HG03575 (cell line): ENCODE measurements around the gene FASN.

ENCODE experiments used
- ATAC-seq: cut with Tn5 transposase; IDR thresholded peaks from one replicate; pipeline ENCODE4 v1.9.1; 2021; ENCODE audit not compliant: unreplicated experiment, insufficient number of reproducible peaks, low FRiP score; ENCODE audit errors: extremely low read depth

Gene FASN

DNA sequence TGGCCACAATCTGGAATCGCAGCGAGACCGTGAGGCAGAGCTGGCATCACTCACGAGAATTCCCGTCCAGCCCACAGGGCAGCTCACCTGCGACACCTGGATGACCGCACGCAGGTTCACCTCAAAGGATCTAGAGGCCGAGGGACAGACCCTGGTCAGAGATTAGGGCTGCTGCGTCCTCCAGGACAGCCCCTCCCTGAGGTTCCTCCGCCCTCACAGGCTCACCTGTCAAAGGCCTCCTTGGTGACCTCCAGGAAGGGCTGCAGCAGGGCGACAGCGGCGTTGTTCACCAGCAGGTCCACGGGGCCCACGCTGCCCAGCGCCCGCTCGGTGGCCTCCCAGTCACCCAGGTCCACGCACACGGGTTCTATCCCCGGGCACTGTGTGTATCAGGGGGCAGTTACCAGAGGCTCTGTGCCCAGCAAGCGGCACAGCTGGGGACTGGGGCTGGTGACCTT lies 61.4 kb downstream of the FASN start:
- no peak for ATAC-seq

DNA sequence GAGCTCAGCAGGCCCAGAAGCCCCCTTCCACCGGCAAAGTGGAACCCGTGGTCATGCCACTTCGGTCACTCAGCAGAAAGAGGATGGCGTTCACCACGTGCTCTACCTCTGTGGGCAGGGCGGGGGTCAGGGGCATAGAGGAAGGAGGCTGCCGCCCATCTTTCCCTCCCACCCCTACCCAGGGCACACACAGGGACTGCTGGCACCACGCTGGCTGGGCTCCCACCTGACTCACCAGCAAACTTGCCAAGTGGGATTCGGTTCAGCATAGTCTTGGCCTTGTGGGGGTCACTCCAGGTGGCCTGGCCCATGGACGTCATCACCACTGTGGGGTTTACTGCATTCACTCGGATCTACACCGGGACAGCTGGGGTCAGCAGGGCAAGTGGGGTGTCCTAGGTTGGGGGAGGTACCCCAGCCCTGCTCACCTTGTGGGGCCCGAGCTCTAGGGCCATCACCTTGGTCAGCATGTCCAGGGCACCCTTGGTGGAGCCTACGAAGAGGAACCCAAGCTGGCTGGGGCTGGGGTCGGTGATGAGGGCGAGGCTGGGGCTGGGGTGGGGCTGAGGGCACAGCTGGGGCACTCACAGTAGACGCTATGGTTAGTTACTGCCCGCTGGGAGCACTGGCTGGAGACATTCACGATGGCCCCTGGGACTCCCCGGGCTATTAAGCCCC lies 61.9 kb downstream of the FASN start:
- no peak for ATAC-seq

DNA sequence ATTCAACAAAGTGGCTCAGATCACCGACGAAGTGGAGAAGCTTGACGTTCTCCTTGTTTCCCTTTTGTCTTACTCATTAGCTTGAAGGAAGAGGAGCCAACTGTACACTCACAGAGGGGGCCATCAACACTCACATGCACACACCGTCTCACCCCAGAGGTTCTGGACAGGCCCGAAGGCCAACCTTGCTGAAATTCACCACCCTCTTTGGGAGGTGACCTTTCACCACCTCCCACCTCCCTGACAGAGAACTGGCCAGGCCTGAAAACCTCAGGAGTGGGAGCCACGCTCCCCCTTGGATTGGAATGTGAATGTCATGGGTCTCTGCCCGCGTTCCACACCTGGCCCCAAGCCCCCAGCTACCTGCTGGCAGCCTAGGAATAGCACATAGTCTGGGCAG lies 62.5 kb downstream of the FASN start:
- no peak for ATAC-seq

DNA sequence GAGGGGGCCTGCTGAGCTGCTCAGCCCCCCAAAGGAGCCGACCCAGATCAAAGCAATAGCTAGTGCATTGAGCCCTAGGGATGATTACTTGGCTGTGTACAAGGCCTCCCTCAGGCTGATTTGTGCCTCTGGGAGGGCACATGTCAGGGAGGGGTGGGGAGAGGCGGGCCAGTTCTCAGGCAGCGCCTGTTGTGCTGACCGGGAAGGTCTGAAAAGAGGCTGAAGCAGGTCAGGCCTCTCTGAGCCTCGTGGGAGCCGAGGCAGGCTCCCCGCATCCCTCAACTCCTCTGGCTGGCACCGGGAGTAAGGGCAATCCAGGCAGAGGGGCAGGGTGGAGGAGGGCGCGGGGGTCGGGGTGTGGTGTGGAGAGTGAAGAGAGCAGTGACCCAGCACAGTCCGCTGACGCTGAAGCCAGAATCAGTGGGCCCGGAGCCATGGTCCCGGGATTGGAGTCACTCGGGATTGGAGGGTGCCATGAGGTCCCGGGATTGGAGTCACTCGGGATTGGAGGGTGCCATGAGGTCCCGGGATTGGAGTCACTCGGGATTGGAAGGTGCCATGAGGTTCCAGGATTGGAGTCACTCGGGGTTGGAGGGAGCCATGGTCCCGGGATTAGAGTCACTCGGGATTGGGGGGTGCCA lies 63.5 kb downstream of the FASN start:
- no peak for ATAC-seq

DNA sequence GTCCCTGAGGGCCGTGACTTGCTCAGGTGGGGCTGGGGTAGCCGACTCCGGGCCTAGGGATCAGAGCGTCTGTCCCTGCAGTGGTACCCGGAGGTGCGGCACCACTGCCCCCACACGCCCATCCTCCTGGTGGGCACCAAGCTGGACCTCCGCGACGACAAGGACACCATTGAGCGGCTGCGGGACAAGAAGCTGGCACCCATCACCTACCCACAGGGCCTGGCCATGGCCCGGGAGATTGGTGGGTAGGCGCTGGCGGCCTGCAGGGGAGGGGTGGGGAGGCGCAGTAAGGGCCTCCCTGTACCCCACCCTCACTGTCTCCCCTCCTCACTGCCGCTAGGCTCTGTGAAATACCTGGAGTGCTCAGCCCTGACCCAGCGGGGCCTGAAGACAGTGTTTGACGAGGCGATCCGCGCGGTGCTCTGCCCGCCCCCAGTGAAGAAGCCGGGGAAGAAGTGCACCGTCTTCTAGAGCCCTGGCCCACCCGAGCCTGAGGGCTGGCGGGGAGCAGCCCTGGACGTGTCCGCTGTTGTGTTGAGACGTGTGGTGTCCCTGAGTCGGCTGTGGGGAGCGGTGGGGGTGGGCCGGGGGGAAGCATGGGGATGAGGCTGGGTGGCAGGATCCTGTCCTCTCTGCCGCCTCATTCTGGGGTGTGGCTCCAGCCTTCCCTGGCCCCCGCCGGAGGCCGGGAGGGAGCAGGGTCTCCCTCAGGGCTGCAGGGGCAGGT lies 64.5 kb downstream of the FASN start:
- ATAC-seq, result no peak

DNA sequence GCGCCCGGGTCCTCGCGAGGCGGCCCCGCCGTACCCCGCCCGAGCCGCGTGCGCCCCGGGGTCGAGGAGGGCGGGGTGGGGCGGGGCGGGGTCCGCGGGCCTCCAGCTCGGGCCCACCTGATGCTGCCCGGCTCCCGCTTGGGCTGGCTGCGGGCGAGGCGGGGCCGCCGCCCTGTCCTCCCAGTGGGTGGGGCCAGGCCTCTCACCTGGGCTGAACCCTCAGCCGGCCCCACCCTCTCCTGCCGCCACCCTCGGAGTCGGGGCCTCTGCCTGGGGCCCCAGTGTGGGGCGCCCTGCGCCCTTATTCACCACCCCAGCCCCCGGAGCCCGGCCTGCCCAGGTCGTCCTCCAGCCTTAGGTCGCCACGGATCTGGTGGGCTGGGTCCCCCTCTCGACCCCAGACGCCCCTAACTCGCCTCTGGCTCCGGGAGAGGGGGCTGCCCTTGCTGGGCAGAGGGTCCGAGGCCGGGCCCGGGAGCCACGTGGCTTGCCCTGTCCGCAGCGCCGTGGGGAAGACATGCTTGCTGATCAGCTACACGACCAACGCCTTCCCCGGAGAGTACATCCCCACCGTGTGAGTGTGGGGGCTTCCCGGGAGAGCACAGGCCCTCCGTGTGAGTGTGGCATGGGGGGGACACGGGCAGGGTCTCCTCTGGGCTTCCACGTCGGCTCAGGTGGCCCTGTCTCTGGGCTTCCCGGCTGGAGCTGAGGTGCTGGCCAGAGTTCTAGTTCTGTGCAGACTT lies 66.0 kb downstream of the FASN start:
- no peak for ATAC-seq

DNA sequence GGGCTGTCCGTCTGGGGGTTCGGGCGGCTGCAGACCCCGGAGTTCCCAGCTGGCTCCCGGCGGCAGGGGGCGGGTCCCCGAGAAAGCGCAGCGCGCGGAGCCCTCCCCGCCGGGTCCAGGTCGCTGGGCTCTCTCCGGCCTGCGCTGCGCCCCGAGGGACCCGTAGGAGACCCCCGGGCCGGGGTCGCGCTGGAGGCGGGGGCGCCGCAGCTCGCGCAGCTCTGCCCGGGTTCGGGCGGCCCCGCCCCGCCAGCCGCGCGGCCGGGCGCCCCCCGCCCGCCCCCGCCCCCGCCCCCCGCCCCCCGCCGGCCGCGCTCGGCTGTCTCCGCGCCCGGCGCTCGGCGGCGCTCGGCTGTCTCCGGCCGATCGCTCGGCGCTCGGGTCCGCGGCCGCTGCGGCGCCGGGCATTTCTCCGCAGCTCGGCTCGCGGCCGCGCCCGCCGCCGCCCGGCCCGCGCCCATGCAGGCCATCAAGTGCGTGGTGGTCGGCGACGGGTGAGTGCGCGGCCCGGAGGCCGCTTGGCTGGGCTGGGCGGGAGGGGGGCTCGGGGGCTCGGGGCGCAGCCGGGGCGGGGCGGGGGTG lies 66.6 kb downstream of the FASN start, which contains the start of gene RAC3:
RAC3 (plus strand) TSS at position 376 of the 582 bp plus-strand sequence; CDS start at position 460, 84 bp downstream.
- ATAC-seq, result no peak

DNA sequence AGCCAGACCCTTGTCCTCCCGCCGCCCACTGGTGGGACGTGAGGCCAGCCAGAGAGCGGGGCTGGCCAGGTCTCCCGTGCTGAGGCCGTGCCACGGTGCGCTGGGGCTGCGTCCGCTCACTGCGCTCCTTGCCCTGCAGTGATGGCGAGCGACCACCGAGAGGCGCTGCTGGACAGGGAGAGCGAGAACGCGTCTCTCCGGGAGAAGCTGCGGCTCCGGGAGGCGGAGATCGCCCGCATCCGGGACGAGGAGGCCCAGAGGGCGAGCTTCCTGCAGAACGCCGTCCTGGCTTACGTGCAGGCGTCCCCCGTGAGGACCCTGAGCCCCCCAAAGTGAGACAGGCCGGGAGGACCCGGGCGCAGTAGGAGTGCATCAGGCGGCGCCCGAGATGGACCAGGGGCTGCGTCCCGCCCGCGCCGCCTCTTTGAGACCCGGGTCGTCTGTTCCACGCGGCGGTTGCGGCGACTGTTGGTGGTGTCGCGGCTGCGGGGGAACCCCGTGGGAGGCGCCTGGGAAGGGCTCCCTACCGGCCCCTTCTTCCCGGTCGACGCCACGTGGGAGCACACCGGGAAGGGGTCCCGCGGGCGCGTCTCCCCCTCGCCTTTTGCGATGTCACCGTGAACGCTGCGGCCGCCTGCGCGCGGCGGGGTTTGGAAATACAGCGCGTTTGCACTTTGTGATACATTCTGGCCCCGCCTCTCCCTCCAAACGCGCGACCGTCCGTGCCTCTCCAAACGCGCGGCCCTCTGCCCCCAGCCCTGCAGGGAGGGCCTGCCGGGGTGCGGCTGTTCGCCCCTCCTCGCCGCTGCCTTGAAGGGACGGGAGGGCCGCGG lies 67.3 kb downstream of the FASN start:
- ATAC-seq, result no peak

DNA sequence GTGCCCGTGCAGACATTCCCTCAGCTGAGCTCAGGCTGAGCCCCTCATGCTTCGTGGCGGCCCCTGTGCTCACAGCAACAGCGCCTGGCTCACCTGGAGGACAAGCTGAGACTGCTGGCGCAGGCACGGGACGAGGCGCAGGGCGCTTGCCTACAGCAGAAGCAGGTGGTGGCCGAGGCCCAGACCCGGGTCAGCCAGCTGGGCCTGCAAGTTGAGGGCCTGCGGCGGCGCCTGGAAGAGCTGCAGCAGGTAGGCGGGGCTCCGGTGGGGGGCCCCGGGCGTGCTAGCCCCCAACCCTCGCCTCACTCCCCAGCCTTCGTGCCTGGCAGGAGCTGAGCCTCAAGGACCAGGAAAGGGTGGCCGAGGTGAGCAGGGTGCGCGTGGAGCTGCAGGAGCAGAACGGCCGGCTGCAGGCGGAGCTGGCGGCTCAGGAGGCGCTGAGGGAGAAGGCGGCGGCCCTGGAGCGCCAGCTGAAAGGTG lies 68.0 kb downstream of the FASN start:
- no peak for ATAC-seq

DNA sequence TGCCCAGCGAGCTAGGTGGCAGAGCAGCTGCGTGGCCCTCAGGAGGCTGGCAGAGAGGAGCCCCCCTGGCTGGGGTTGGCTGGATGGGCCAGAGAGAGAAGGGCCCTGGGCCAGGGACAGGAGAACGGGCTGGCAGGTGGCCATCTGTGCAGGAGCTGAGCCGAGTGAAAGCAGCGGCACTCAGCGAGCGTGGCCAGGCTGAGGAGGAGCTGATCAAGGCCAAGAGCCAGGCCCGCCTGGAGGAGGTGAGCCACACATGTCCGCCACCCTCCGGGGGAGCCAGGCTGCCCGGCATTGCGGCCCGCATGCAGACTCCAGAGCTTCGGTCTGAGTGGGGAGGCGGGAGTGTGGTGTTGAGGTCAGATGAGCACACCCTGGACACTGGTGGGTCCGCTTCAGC lies 68.6 kb downstream of the FASN start:
- ATAC-seq, result no peak

DNA sequence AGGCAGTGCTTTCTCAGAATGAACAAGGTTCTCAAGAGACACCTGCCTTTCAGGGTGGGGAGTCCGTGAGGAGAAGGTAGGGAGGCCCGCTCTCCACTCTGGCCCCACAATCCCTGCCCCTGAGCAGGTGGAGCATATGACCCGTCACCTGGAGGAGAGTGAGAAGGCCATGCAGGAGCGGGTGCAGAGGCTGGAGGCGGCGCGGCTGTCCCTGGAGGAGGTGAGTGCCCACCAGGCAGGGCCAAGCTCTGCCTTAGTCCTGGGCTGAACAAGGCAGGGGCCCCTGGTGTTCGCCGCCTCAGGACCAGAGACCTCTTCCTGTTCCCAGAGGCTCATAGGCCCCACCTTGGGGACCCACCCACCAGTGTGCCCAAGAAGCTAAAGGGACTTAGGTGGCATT lies 69.1 kb downstream of the FASN start:
- no peak for ATAC-seq
